ENCODE data around the gene PCED1A. TPM values are rescaled to one million over a fixed set of nuclear protein-coding genes. Genes with fewer than 3 reads are reported as not detected.

Gene PCED1A
- total and polyA plus RNA-seq, 9 of the 15 experiments (the other 6 are each of a cell fraction or from before 2014, with no cell fraction given), result 1.5 to 11.5 (median 5.9) TPM

GRCh38 chr20:2865630-2866029, 25.2 kb upstream of the PCED1A start (continued):
- TF ChIP-seq GMEB1 (CRISPR knock-in tag; IDR thresholded peaks at IDR 0.05) (no peak), PREB (CRISPR knock-in tag; IDR thresholded peaks at IDR 0.05) (no peak), SMC3 (conservative IDR thresholded peaks at IDR 0.05; ENCODE audit: insufficient read depth, low read depth, low read length) (peak; percentile 25; the same call in 1 of the 2 replicates), RAD21 (CRISPR knock-in tag; conservative IDR thresholded peaks at IDR 0.05 in 1 of 2, IDR thresholded peaks at IDR 0.05 in 1 of 2) (peak; percentile 10 to 45; a peak in 2 of 4 replicates), TFAP4 (CRISPR knock-in tag; IDR thresholded peaks at IDR 0.05; ENCODE audit: borderline replicate concordance) (no peak), SRSF7 (optimal IDR thresholded peaks at IDR 0.05; ENCODE audit: low read depth, low read length) (no peak), CTCF (IDR thresholded peaks at IDR 0.05 in 2 of 3, conservative IDR thresholded peaks at IDR 0.05 in 1 of 3; ENCODE audit: insufficient read depth in 2 of 3, low read depth in 1 of 3, low read length in 3 of 3) (peak; percentile 37 to 59 (median 54); a peak in 5 of 6 replicates), PTBP1 (IDR thresholded peaks at IDR 0.05; ENCODE audit: low read depth, low read length) (no peak), NFYB (IDR thresholded peaks at IDR 0.05; ENCODE audit: extremely low read depth, insufficient read length) (no peak), ELK1 (CRISPR knock-in tag; IDR thresholded peaks at IDR 0.05) (no peak), GTF2A2 (tag; IDR thresholded peaks at IDR 0.05) (no peak), DIDO1 (tag; IDR thresholded peaks at IDR 0.05; ENCODE audit: low read depth) (no peak), ASH1L (IDR thresholded peaks at IDR 0.05; ENCODE audit: borderline replicate concordance, low read depth, partially characterized antibody) (no peak), ZKSCAN8 (CRISPR knock-in tag; IDR thresholded peaks at IDR 0.05) (no peak)
